Activated CD4-positive, alpha-beta T cell treated with anti-CD3 and anti-CD28 coated beads, Interleukin-2, amount 50 U/mL, for 24 hours (primary cell): ENCODE data around the gene KLF12.
A peak's percentile ranks its signal among the peaks of the same experiment; 100 is the strongest.

Experiments used
- DNase-seq, 2 donors: peaks; one replicate each; pipeline ENCODE4 v3.0.0-alpha.2; 2020; ENCODE audit warnings: low read depth in 1 of 2, low spot score in 1 of 2

The KLF12 gene

DNA sequence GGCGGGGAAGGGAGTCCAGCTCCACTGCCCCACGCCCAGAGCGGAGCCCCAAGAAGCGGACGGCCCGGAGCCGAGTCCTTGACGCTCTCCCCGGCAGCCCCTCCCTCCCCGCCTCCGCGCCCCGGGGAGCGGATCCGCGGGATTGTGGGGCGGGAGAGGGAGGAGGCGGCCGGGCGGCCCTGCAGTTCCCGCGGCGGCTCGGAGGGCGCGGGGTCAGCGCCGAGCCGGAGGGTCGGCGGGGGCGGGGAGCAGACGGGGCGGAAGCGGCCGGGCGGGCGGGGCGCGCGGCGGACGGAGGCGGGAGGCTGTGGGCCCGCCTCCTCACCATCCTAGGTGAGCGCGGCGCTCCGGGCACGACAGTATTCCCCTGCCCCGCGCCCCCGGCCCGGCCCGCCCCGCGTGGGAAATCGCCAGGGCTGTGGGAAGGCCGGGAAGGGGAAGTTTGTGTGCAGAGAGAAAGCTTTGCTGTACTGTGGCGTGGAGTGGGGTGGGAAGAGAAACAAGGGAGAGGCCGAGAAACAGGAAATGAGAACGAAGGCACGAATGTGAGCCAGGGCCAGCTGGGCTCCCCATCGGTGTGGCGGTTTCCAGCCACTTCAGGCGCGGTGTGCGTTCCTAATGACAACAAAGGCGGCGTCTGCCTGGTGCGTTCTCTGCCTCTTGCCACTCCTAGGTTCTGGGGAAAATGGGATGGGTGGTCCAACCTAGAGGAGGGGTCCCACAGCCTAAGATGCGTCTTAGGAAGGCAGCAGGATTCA, 1.3 kb upstream of the KLF12 start:
- peak in 1 of 2 donors; percentile 33 for DNase-seq

- peak; percentile 40 to 50 for DNase-seq
These were observed 647 bp upstream of the KLF12 start for GRCh38 chr13:74134777-74135325.

DNA sequence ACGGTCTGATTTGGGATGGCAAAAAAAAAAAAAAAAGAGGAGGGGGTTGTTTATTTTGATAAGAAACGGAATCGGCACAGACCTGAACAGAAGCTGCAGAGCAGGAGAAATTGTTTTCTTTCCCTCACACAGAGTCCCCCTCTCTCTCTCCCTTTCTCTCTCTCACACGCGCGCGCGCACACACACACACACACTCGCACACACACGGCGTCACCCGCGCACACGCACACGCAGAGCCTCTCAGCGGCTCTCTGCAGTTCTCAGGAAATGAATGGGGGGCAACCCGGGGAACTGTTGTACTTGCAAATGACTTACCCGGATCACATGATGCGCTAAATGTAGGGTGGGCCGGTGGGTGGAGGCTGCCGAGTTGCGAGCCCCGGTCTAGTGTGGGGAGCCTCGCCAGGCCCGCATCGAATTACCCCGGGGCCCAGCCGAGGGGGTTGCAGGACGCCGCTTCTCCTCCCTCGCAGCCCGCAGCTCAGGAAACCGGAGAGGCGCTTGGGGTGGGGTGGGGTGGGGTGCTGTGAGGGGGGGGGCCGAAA, 475 bp downstream of the KLF12 start:
- peak; percentile 58 to 79 for DNase-seq

DNA sequence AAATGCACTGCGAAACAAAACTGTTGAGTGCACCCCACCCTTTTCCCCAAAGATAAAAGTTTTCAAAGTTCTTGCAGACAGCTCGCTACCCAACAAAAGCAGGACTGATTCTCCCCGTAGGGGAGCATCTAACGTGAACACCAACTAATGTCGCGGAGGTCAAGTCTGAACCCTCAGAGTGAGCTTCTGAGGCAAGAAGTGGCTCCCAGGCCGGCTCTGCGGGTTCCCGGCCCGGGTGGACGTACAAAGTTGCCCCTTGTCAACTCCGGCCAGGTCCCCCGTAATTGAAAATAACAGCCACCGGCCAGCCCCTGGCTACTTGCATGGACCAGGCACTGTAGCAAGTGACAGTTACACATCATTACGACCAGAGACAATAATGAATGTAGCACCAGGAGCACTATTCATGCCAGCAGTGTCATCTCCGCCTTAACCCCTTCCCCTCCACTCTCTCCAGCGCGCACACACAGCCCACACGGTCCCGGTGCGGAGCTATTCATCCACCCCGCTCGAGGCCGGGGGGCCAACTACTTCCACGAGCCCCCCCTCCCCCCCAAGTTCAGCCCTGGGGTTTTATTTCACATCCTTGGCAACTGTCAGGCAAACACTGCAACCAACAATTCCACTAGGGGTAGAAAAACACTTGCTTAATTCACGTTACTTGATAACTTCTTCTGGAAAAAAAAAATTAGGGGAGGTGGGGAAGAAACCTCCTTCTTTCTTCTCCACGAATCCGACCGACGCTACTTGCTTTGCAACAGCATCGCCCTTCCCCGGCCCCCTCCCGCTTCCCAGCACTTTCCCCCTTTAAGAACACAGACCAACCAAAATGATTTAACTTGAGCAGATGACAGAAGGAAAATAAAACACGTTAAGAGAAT, 1.2 kb downstream of the KLF12 start:
- peak in 1 of 2 donors; percentile 43 for DNase-seq

DNA sequence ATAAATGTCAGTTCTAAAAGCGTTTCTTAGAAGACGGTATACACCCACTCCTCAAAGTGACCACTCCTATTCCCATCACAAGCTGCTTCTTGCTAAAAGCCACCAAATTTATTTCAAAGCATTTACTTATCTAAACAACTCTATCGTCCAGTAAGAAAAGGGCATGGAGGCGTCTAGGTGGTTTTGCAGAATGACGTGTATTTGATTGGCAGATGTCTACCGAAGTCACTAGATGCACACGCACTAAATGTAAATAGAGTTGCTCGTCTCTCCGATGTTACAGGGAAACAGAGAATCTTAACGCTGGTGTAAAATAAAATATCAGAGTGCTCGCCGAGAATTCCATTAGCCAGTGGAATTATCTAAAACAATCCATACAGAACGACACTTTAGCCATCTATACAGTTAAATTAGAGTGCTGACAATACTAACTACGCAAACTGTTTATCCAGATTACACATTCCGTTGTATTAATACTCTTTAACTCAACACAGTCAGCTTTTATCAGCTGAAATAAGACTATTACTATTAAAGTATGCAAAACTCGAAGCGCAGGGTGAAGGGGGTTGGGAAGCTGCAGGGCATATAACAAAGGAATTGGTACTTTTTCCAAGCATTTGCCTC, 1.9 kb downstream of the KLF12 start:
- no peak for DNase-seq

GRCh38 chr13:74131227-74131626, 3.0 kb downstream of the KLF12 start:
- DNase-seq: no peak

GRCh38 chr13:74129500-74130191, 4.6 kb downstream of the KLF12 start:
- DNase-seq: no peak

DNA sequence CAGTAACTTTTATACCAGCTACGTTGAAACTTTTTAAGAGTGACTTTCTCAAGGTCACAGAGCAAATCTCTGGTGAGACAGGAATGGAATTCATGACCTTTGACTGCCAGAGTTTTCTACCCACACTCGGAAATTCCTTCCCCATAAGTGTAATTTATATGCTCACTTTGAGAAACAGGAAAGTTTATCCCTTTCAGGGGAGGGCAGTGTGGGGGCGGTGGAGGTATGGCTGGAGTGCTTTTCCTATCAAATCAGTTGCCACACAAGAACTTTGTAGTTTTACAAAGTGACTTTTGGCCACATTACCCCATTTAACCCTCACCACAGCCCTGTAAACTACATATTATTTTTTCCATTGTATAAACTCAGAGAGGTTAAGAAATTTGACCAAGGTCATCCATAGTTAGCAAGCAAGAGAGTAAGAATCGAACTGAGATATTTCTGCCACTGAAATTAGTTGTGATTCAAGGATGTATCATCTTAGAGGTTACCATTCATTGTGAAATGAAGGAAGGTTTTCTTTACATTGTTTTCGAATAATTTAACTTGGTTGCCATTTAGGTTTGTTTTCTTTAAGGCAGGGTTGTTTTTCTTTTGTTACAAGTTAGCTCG, 5.9 kb downstream of the KLF12 start:
- no peak for DNase-seq

DNA sequence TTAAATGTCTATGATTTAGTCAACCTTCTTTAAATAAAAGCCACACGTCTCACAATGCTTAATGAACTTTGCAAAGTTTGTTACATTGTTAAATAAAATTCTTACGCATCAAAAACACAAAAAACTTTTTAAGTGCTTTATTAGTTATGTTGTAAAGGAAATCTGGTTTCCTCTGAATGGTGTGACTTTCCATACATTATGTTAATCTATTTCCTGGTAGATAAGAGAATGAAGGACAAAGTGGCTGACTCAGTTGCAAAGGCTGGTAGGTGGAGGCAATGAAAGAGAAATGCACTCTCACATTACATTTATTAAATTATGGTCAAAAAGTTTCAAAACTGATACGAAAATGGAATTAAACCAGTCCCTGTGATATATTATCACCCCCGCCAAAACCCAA, 15.9 kb downstream of the KLF12 start:
- no peak for DNase-seq

DNA sequence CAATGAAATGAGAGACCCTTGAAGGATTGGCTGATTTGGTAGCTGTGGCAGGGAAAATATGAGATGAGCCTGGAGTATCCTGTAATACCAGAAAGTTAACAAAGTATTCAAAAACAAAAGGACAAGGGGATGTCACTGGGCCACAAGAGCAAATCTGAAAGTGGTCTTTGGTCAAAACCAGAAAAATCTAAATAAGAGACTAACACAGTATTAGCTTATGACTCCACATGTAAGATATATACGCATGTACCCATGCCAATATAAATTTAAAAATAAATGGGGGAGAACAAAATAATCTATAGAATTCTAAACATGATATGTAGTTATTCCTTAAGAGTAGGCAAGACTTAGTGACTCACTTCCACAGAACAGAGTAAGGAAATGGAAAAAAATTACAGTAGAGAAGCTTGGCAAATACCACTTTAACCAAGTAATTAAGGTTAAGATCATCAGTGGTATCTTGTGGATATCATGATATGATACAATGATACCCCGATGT, 16.9 kb downstream of the KLF12 start:
- no peak for DNase-seq

DNA sequence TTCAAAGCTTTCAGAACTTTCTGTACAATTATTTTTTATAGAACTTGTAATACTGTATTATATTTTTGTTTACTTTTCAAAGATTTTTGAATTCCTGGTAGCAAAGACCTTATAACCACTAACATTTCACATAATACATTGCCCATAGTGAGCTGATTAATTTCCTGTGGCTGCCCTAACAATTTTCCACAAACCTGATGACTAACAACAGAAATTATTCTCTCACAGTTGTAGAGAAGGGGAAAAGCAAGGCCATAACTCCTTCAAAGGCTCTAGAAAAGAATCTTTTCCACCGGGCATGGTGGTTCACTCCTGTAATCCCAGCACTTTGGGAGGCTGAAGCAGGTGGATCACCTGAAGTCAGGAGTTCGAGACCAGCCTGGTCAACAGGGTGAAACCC, 19.1 kb downstream of the KLF12 start:
- DNase-seq: no peak

DNA sequence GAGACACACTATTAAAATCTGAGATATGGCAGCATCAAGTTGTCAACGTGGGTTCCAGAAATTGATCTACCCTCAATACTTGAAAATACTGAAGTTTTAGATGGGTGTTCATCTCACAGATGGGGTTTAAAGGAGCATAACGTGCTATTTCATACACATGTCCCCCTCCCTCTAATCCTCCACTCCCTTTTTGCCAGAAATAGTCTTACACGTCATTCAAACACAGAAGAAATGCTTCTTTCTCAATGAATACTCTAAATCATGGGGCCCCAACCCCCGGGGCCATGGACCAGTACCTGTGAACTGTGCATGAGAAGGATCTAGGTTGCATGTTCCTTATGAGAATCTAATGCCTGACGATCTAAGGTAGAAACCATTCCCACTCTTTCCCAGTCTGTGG, 19.6 kb downstream of the KLF12 start:
- no peak for DNase-seq

DNA sequence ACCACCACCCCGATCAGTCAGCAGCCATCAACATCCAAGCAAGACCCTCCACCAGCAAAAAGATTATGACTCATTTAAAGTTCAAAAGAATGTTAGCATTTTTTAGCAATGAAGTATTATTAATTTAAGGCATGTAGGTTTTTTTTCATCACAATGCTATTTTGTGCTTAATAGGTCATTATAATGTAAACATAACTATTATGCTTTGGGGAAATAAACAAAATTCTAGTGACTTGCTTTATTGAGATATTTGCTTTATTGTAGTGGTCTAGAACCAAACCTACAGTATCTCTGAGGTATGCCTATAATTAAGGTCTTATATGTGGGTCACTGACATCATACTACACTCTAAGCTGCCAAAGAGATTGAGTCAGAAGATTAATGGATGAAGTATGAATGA, 20.0 kb downstream of the KLF12 start:
- no peak for DNase-seq

- DNase-seq: no peak
These were observed 22.0 kb downstream of the KLF12 start for GRCh38 chr13:74111901-74112824.

DNA sequence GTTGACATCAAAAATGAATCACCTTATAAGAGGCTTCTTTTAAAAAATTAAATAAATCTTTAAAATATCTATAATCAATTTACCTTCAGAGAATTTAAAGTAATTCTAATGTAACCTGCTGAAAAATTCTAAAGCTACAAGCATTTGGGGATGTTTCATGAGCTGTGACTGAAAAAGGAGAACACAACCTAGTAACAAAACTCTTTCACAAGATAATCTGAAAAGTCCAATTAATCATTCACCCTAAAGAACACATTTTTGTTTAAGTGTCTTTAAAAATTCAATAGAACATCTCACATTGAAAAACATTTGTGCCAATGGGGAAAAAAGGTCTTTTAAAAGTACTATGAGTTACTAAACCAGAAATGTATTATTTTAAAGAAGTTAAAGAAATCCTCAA, 22.8 kb downstream of the KLF12 start:
- DNase-seq: no peak

DNA sequence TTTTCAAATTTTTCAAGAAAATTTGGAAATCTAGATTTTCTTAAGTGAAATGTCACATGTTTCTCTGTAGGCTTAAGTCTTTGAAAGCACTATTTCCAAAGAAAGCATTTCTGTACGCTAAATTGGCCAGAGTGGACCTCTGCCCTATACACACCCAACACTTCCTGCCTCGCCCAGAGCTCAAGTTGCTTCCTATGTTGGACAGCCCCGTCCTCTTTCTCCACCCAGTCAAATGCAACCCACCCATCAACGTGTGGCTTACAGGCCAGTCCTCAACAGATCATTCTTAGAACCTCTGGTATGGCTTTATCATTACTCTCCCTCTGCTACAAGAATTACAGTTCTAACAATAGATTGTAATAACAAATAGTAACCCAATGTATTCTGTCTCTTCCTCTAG, 24.2 kb downstream of the KLF12 start:
- DNase-seq: no peak

DNA sequence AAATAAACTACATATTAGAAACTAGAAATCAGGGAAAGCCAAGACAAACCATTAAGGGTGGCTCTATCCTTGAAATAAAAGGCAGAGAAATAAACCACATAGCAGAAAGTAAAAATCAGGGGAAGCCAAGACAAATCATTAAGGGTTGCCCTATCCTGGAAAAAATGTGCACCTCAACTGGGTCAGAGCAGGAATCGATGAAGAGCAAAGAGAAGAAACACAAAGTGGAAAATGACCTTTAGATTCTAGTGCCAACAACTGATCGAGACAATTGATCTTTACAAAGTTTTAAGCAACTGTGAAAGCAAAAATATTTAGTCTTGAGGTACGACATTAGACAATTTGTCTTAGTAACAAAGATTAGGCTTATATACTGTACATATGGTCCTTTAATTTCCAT, 26.6 kb downstream of the KLF12 start:
- DNase-seq: no peak

GRCh38 chr13:74105871-74106270, 28.3 kb downstream of the KLF12 start:
- DNase-seq: no peak

DNA sequence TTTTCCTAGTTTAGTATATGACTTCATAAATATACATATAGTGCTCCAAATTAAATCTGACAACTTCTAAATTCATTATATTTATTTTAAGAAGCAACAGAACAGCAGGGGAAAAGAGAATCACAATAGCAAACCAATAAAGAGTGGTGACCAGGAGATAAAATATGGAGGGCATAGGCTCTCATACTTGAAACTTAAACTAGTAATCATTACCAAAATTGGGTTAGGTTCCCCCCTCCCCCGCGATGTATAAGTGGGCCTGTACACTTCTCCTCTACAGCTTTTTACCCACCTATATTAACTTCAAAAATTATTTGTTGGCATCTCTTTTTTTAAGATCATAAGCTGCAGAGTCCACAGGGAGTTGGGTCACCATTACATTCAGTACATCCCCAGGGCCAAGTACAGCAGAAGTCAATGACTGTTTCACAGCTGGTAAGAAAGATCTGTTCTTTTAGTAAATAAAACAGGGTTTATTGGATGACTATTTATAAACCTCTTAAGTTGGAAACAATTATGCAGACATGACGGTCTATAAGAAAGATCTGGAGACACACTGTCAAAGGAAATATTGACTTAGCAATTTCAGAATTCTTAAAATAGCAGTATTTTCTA, 29.4 kb downstream of the KLF12 start:
- no peak for DNase-seq
